Activated T-cell treated with anti-CD3 and anti-CD28 coated beads, Interleukin-2, amount 50 U/mL, for 1 hour (primary cell): Measurements from ENCODE around the gene UBE2D2.
"Not testable (repeated sequence)": the region's sequence is repeated elsewhere in the genome, so short reads cannot be mapped to it uniquely, and the experiment has no call there.

Source experiments
- DNase-seq: peaks from one replicate; pipeline ENCODE4 v3.0.0-alpha.2; 2020

Gene UBE2D2

GRCh38 chr5:139588116-139588515, 27.0 kb downstream of the UBE2D2 start:
- DNase-seq, result not testable (repeated sequence)

DNA sequence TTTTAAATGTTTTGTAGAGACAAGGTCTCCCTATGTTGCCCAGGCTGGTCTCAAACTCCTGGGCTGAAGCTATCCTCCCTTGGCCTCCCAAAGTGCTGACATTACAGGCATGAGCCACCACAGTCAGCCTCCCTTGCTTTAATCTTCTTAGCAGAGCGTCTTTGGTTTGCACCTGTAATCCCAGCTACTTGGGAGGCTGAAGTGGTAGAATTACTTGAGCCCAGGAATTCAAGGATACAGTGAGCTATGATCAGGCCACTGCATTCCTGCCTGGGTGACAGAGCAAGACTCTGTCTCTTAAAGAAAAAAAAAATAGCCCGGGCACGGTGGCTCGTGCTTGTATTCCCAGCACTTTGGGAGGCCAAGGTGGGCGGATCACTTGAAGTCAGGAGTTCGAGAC, 27.8 kb downstream of the UBE2D2 start:
- DNase-seq, result no peak

- DNase-seq, result no peak
Measured at GRCh38 chr5:139592289-139592688, 31.1 kb downstream of the UBE2D2 start.

DNA sequence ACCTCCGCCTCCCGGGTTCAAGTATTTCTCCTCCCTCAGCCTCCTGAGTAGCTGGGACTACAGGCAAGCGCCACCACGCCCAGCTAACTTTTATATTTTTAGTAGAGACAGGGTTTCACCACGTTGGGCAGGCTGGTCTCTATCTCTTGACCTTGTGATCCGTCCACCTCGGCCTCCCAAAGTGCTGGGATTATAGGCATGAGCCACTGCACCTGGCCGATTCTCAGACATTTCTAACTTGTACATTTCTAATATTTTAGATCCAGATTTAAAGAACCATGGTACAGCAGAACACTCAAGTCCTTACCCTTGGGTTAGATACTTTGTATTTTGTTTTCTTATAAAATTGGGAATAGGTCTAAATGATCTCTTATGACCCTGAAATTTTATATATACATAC, 31.9 kb downstream of the UBE2D2 start:
- not testable (repeated sequence) for DNase-seq

DNA sequence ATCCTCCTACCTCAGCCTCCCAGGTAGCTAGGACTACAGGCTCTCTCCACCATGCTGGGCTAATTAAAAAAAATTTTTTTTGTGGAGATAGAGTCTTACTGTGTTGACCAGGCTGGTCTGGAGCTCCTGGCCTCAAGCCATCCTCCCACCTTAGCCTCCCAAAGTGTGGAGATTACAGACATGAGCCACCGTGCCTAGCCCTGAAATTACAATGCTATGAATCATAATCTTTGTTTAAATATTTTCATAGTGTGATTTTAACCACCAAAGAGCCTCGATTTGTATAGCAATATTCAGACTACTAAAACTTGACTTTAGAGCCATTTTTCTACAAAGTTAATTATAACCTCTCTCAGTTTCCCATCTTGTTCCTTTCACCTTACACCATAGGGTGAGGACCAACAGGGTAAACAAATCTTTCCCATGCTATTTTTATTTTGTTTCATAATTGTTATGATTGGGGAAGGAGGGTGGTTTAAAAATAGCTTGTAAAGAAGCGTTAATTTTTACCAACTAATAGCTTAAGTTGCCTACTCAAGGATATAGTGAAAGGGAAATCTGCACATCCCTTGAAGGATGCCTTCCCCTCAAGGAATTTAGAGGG, 32.7 kb downstream of the UBE2D2 start:
- no peak for DNase-seq

- DNase-seq, result no peak
Measured at GRCh38 chr5:139597134-139597533, 36.0 kb downstream of the UBE2D2 start.

- DNase-seq, result not testable (repeated sequence)
Measured at GRCh38 chr5:139598601-139598965, 37.4 kb downstream of the UBE2D2 start.

DNA sequence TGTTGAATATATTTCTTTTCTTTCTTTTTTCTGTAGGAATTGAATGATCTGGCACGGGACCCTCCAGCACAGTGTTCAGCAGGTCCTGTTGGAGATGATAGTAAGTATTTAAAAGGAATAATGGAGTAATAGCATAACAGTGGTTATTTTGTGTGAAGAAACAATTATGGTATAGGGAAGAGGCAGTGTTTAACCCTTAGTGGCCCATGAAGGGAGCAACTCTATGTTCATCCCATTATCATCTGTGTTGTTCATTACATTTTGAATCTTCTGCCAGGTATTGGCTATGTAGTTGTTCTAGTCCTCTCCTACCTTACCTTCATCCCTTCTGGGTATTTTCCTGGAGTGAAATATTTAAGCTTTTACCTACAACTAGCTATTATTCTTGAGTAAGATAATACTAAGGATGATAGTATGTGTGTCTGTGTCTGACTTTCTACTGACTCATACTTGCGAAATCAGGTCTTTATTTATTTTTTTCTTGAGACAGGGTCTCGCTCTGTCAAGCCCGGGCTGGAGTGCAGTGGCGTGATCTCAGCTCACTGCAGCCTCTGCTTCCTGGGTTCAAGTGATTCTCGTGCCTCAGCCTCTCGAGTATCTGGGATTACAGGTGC, 39.3 kb downstream of the UBE2D2 start:
- no peak for DNase-seq

GRCh38 chr5:139601429-139601828, 40.3 kb downstream of the UBE2D2 start:
- no peak for DNase-seq

DNA sequence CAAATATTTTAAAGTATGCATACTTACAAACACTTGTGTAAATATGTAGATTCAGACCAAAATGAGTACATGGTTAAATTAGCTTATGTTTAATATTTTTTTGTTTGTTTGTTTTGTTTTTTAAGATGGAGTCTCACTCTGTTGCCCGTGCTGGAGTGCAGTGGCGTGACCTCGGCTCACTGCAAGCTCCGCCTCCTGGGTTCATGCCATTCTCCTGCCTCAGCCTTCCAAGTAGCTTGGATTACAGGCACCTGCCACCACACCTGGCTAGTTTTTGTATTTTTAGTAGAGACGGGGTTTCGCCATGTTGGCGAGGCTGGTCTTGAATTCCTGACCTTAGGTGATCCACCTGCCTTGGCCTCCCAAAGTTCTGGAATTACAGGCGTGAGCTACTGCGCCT, 40.8 kb downstream of the UBE2D2 start:
- DNase-seq, result not testable (repeated sequence)

- DNase-seq, result no peak
Measured at GRCh38 chr5:139605887-139606286, 44.7 kb downstream of the UBE2D2 start.

DNA sequence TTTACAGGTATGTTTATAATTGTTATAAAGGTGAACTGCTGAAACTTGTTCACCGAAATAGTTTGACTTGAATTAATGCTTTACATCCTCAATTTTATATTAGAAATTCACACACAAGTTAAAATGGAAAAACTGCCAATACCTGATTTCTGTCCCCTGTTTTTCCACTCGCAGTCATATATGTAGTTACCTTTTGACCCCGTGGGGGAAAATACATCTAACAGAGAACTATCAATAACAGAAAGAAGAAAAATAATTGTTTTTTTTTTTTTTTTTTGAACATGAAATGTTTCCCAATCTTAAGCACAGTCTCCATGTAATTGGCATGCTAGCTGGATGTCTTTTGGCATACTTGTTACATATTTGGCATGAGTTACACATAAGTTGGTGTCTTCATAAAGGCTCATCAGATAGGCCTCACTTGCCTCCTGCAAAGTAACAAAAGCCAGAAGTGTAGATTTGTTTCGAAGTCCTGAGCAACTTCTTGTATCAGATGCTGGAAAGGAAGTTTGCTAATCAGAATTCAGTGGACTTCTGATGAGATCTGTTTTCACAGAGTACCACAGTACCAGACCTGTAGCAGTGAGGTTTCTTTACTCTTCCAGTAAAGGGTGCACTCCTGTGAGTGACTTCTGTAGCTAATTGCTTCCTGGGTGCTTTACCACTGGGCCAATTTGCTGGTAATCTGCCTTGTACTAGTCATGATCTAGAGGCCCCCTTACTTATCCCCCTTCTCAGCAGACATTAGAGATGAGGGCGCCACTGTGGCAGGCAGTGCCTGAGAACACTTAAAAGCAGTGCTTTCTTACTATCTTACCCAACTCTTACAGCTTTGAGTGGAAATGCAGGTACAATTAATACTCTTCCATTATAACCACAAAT, 50.8 kb downstream of the UBE2D2 start:
- no peak for DNase-seq

DNA sequence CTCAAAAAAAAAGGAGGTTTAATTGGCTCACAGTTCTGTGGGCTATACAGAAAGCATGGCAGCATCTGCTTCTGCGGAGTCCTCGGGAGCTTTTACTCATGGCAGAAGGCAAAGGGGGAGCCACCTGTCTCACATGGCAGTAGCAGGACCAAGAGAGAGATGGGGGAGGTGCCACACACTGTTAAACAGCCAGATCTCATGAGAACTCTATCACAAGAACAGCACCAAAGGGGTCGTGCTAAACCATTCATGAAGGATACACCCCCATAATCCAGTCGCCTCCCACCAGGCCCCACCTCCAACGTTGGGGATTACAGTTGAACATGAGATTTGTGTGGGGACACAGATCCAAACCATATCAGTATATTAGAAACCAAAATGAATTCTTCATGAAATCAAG, 58.7 kb downstream of the UBE2D2 start:
- no peak for DNase-seq

- DNase-seq, result not testable (repeated sequence)
Measured at GRCh38 chr5:139625398-139625797, 64.3 kb downstream of the UBE2D2 start.

DNA sequence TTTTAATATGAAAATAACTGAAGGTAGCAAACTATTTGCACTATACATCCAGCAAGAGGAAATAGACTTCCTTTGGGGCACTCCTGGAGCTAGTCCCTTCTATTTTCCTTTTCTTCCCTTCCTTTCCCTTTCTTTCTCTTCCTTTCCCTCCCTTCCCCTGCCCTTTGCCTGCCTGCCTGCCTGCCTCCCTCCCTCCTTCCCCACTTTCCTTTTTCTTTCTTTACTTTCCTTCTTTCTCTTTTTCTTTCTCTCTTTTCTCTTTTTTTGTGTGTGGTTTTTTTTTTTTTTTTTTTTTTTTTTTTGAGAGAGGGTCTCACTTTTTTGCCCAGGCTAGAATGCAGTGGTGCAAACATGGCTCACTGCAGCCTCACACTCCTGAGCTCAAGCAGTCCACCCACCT, 69.7 kb downstream of the UBE2D2 start:
- no peak for DNase-seq

GRCh38 chr5:139631520-139632165, 70.5 kb downstream of the UBE2D2 start:
- no peak for DNase-seq

- peak; percentile 74 for DNase-seq
Measured at GRCh38 chr5:139633295-139634027, 72.3 kb downstream of the UBE2D2 start.

- no peak for DNase-seq
Measured at GRCh38 chr5:139634028-139634325, 72.8 kb downstream of the UBE2D2 start.

DNA sequence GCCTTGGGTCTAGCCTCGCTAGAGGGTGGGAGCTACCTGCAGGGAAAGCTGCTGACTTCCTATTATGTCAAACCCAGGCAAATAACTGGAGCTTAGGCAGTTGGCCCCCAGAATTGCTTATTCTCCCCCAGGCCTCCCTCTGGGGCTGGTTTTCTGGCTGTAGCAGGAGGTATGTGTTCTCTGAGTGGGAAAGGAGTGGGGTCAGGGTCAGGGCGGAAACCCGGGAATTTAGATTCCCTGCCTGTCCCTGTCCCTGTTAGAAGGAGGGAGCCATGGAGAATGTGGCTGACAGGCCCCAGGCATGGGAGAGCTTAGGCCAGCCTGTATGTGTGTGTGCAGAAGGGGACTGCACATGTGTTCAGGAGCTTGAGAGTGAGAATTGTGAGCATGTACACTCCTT, 73.4 kb downstream of the UBE2D2 start:
- DNase-seq, result no peak

- DNase-seq, result no peak
Measured at GRCh38 chr5:139635191-139635590, 74.1 kb downstream of the UBE2D2 start.

- no peak for DNase-seq
Measured at GRCh38 chr5:139635606-139636206, 74.6 kb downstream of the UBE2D2 start.

DNA sequence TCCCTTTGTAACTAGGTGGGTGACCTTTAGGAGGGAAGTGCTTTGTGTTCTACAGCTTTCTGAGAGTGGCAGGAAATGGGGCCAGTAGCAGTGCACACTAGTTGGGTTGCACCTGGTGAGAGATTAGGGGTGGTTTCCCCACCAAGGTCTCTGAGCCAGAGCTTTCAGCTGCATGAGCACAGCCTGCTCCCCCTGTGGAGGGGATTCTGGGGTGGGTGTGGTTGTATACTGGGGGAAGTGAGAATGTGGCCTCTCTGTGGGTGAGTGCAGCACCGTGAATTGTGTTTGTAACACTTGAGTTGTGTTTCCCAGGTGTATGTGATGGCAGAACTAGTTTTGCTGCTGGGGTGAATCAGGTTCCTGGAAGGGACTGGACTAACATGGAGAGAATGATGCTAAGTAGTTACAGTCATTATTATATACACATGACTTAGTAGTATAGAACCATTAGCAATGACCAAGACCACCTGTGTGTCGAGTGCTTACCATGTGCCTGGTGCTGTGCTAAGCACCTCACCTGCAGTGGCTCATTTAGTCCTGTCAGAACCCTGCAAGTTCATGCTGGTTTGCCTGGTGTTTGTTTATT, 75.2 kb downstream of the UBE2D2 start:
- peak; percentile 57 for DNase-seq
